HG02885 (cell line): ENCODE results near the gene RAB7A.
A peak's percentile ranks its signal among the peaks of the same experiment; 100 is the strongest.

Source experiments
- ATAC-seq: cut with Tn5 transposase; IDR thresholded peaks from one replicate; pipeline ENCODE4 v1.9.1; 2021; ENCODE audit warnings: mild to moderate bottlenecking; ENCODE audit not compliant: unreplicated experiment, poor library complexity

The RAB7A gene

GRCh38 chr3:128783774-128784173 lies 57.8 kb downstream of the RAB7A start:
- no peak for ATAC-seq

- no peak for ATAC-seq
Measured at GRCh38 chr3:128784232-128784631, 58.2 kb downstream of the RAB7A start.

GRCh38 chr3:128784843-128785242 lies 58.9 kb downstream of the RAB7A start:
- no peak for ATAC-seq

- ATAC-seq = no peak
Measured at GRCh38 chr3:128786434-128787020, 60.5 kb downstream of the RAB7A start.

- peak; percentile 44 for ATAC-seq
Measured at GRCh38 chr3:128787256-128788253, 61.6 kb downstream of the RAB7A start.

GRCh38 chr3:128788268-128788869 lies 62.4 kb downstream of the RAB7A start:
- ATAC-seq = no peak

- ATAC-seq = no peak
Measured at GRCh38 chr3:128794067-128794768, 68.2 kb downstream of the RAB7A start.

- ATAC-seq = peak; percentile 81
Measured at GRCh38 chr3:128794770-128795649, 69.0 kb downstream of the RAB7A start.

GRCh38 chr3:128799653-128800052 lies 73.7 kb downstream of the RAB7A start:
- no peak for ATAC-seq

GRCh38 chr3:128800241-128801187 lies 74.5 kb downstream of the RAB7A start:
- peak; percentile 33 for ATAC-seq

- ATAC-seq = no peak
Measured at GRCh38 chr3:128801779-128802380, 75.9 kb downstream of the RAB7A start.

- no peak for ATAC-seq
Measured at GRCh38 chr3:128803307-128803706, 77.3 kb downstream of the RAB7A start.

- peak; percentile 94 for ATAC-seq
Measured at GRCh38 chr3:128804017-128804810, 78.2 kb downstream of the RAB7A start.

GRCh38 chr3:128804811-128805155 lies 78.8 kb downstream of the RAB7A start:
- no peak for ATAC-seq

- no peak for ATAC-seq
Measured at GRCh38 chr3:128805772-128806171, 79.8 kb downstream of the RAB7A start.

- ATAC-seq = no peak
Measured at GRCh38 chr3:128806588-128806987, 80.6 kb downstream of the RAB7A start.

GRCh38 chr3:128807186-128807830 lies 81.3 kb downstream of the RAB7A start:
- no peak for ATAC-seq
